GM23248 (cell line): Measurements from ENCODE around the gene WDR70.

ENCODE experiments used
- EZH2 ChIP-seq: fragments of 200-600 bp; sonication (generic); IDR thresholded peaks from 2 replicates; pipeline ENCODE4 v1.6.1; 2018; ENCODE audit warnings: antibody characterized with exemption, mild to moderate bottlenecking; ENCODE audit not compliant: insufficient read depth, poor library complexity, severe bottlenecking
- EZH2phosphoT487 ChIP-seq: fragments of 200-600 bp; sonication (generic); IDR thresholded peaks from 2 replicates; pipeline ENCODE4 v1.6.1; 2018; ENCODE audit warnings: antibody characterized with exemption, moderate library complexity, mild to moderate bottlenecking, low read depth; ENCODE audit not compliant: insufficient read depth

GRCh38 chr5:37664551-37664950, 285.4 kb downstream of the WDR70 start:
- TF ChIP-seq EZH2 (no peak), EZH2phosphoT487 (no peak)
